H1 (cell line): ENCODE data around the gene MROH8. TPM values are rescaled to one million over a fixed set of nuclear protein-coding genes. Genes with fewer than 3 reads are reported as not detected.

ENCODE experiments used
- CTCF ChIA-PET: fragments of 300-600 bp; sonication (Branson Sonifier 250); formaldehyde crosslinking; loops from one replicate; lab custom pipeline; 2021; ENCODE audit not compliant: partially characterized antibody; lab: Charles Lee
- POLR2A ChIA-PET: fragments of 300-600 bp; sonication (Branson Sonifier 250); formaldehyde crosslinking; loops from one replicate; lab custom pipeline; 2021; ENCODE audit warnings: inconsistent platforms; ENCODE audit not compliant: partially characterized antibody; lab: Charles Lee
- DNase-seq, 2 experiments: peaks; one replicate each; pipeline versions ENCODE4 v3.0.0 to v3.0.0-alpha.2; 2010 to 2022; ENCODE audit warnings: low spot score in 2 of 2, low read depth in 1 of 2, mixed read lengths in 1 of 2
- FAIRE-seq: peaks from 2 replicates; lab custom pipeline; 2011; peaks lifted over from hg19 to GRCh38; lab: Jason Lieb, UNC
- H2AFZ ChIP-seq: 2 replicates; pipeline ENCODE4 v1.8.1; 2012; ENCODE audit warnings: low read length, inconsistent platforms
- H2AK5ac ChIP-seq: 2 replicates; pipeline ENCODE4 v1.6.1; 2013; ENCODE audit warnings: low read depth, low read length
- H2BK120ac ChIP-seq: replicated peaks from 2 replicates; pipeline ENCODE3; 2013; ENCODE audit warnings: low read depth, low read length, inconsistent platforms
- H2BK12ac ChIP-seq: 2 replicates; pipeline ENCODE4 v1.6.1; 2013; ENCODE audit warnings: low read depth, low read length
- H2BK15ac ChIP-seq: 2 replicates; pipeline ENCODE4 v1.6.1; 2013; ENCODE audit warnings: low read length
- H2BK20ac ChIP-seq: 2 replicates; pipeline ENCODE4 v1.6.1; 2013; ENCODE audit warnings: low read length
- H2BK5ac ChIP-seq: 2 replicates; pipeline ENCODE4 v1.6.1; 2013; ENCODE audit warnings: low read depth, low read length
- H3K14ac ChIP-seq: 2 replicates; pipeline ENCODE4 v1.6.1; 2013; ENCODE audit warnings: inconsistent platforms; ENCODE audit not compliant: insufficient read length
- H3K18ac ChIP-seq: 2 replicates; pipeline ENCODE4 v1.6.1; 2013; ENCODE audit warnings: low read length; ENCODE audit errors: extremely low read depth
- H3K23ac ChIP-seq: 2 replicates; pipeline ENCODE4 v1.6.1; 2013; ENCODE audit warnings: inconsistent platforms; ENCODE audit not compliant: insufficient read length
- H3K23me2 ChIP-seq: 2 replicates; pipeline ENCODE4 v1.6.1; 2013; ENCODE audit warnings: low read depth, low read length
- H3K27ac ChIP-seq: 2 replicates; pipeline ENCODE4 v1.6.1; 2011; ENCODE audit warnings: low read depth, low read length, inconsistent platforms
- H3K27me3 ChIP-seq, 4 experiments: replicated peaks in 1 of 4; 1 replicate in 1 of 4; 2 replicates in 3 of 4; pipeline versions ENCODE4 v1.6.1 to v1.8.1; 2011 to 2013; ENCODE audit warnings: low read length in 3 of 4, mild to moderate bottlenecking in 3 of 4, inconsistent platforms in 2 of 4, mixed read lengths in 2 of 4, moderate library complexity in 1 of 4; ENCODE audit not compliant: control insufficient read depth in 3 of 4, insufficient read depth in 3 of 4; ENCODE audit errors: extremely low read depth in 1 of 4
- H3K36me3 ChIP-seq, 4 experiments: 2 replicates each; pipeline versions ENCODE4 v1.6.1 to v1.8.1; 2011 to 2013; ENCODE audit warnings: mild to moderate bottlenecking in 4 of 4, low read length in 3 of 4, moderate library complexity in 2 of 4, control low read depth in 1 of 4, inconsistent platforms in 1 of 4; ENCODE audit not compliant: insufficient read depth in 4 of 4, control insufficient read depth in 2 of 4
- H3K4ac ChIP-seq: replicated peaks from 2 replicates; pipeline ENCODE3; 2013; ENCODE audit warnings: low read length, low read depth, mixed read lengths, inconsistent platforms; ENCODE audit not compliant: insufficient read length
- H3K4me1 ChIP-seq, 4 experiments: replicated peaks in 1 of 4; 1 replicate in 1 of 4; 2 replicates in 3 of 4; pipeline versions ENCODE4 v1.6.1 to v1.8.1; 2011 to 2013; ENCODE audit warnings: low read length in 3 of 4, inconsistent platforms in 2 of 4, mixed read lengths in 1 of 4; ENCODE audit not compliant: insufficient read depth in 4 of 4, control insufficient read depth in 3 of 4
- H3K4me2 ChIP-seq, 2 experiments: 2 replicates each; pipeline versions ENCODE4 v1.6.1 to v1.8.1; 2011 to 2013; ENCODE audit warnings: low read depth in 2 of 2, low read length in 2 of 2, control low read depth in 1 of 2, inconsistent platforms in 1 of 2, mild to moderate bottlenecking in 1 of 2; ENCODE audit not compliant: insufficient read depth in 1 of 2
- H3K4me3 ChIP-seq, 4 experiments: fragments of 200-600, 300-600 bp in 1 of 4; sonication (generic), shearing (Covaris generic), sonication (Bioruptor Twin) in 1 of 4; 2 replicates each; pipeline versions ENCODE4 v1.5.1 to v1.8.1; 2011 to 2016; ENCODE audit warnings: low read length in 4 of 4, low read depth in 3 of 4, control low read depth in 2 of 4, inconsistent platforms in 2 of 4, mild to moderate bottlenecking in 2 of 4, mixed read lengths in 1 of 4, moderate library complexity in 1 of 4; ENCODE audit not compliant: insufficient read depth in 2 of 4; ENCODE audit errors: extremely low read depth in 1 of 4
- H3K56ac ChIP-seq: replicated peaks from 2 replicates; pipeline ENCODE3; 2013; ENCODE audit warnings: low read depth, mild to moderate bottlenecking, mixed read lengths, low read length, inconsistent platforms; ENCODE audit not compliant: insufficient read length
- H3K79me1 ChIP-seq: 2 replicates; pipeline ENCODE4 v1.6.1; 2013; ENCODE audit warnings: low read depth, low read length, control low read depth
- H3K79me2 ChIP-seq, 2 experiments: 2 replicates each; pipeline versions ENCODE4 v1.6.1 to v1.8.1; 2012 to 2013; ENCODE audit warnings: low read length in 2 of 2, mild to moderate bottlenecking in 2 of 2, inconsistent platforms in 1 of 2; ENCODE audit not compliant: insufficient read depth in 2 of 2, control insufficient read depth in 1 of 2
- H3K9ac ChIP-seq, 4 experiments: replicated peaks in 1 of 4; 1 replicate in 1 of 4; 2 replicates in 3 of 4; pipeline versions ENCODE4 v1.6.1 to v1.8.1; 2011 to 2013; ENCODE audit warnings: low read depth in 3 of 4, low read length in 3 of 4, control low read depth in 2 of 4, mild to moderate bottlenecking in 2 of 4, moderate library complexity in 2 of 4, inconsistent platforms in 1 of 4; ENCODE audit errors: extremely low read depth in 1 of 4
- H3K9me3 ChIP-seq, 2 experiments: 2 replicates each; pipeline versions ENCODE4 v1.6.1 to v1.8.1; 2012 to 2013; ENCODE audit warnings: mild to moderate bottlenecking in 2 of 2, moderate library complexity in 2 of 2, control low read depth in 1 of 2, inconsistent platforms in 1 of 2, low read depth in 1 of 2, low read length in 1 of 2, mixed read lengths in 1 of 2; ENCODE audit not compliant: insufficient read depth in 2 of 2
- H4K20me1 ChIP-seq, 2 experiments: replicated peaks in 1 of 2; 2 replicates each; pipeline versions ENCODE3 to v1.8.1; 2011 to 2013; ENCODE audit warnings: inconsistent platforms in 2 of 2, low read length in 2 of 2, mild to moderate bottlenecking in 1 of 2; ENCODE audit not compliant: insufficient read depth in 2 of 2, control insufficient read depth in 1 of 2
- H4K5ac ChIP-seq: 2 replicates; pipeline ENCODE4 v1.6.1; 2013; ENCODE audit warnings: low read length, low read depth, mixed read lengths, inconsistent platforms; ENCODE audit not compliant: insufficient read length
- H4K8ac ChIP-seq: 2 replicates; pipeline ENCODE4 v1.8.0; 2013; ENCODE audit warnings: mild to moderate bottlenecking, moderate library complexity, low read length, inconsistent platforms; ENCODE audit not compliant: insufficient read depth; ENCODE audit errors: extremely low read depth
- H4K91ac ChIP-seq: replicated peaks from 2 replicates; pipeline ENCODE3; 2013; ENCODE audit warnings: low read length, mixed read lengths, inconsistent platforms; ENCODE audit not compliant: insufficient read length
- JUND ChIP-seq: IDR thresholded peaks from 2 replicates; pipeline ENCODE4 v1.6.1; 2011; ENCODE audit warnings: mild to moderate bottlenecking, improper control_type of control experiment, low read length
- SAP30 ChIP-seq: fragments of 300-600 bp; sonication (generic); IDR thresholded peaks from 2 replicates; pipeline ENCODE4 v1.7.1; 2012; ENCODE audit warnings: low read length, moderate library complexity, mild to moderate bottlenecking, inconsistent platforms; ENCODE audit not compliant: insufficient read depth, insufficient replicate concordance
- SIN3A ChIP-seq, 2 experiments: IDR thresholded peaks in 1 of 2; conservative IDR thresholded peaks in 1 of 2; 2 replicates each; pipeline ENCODE4 v1.6.1; 2011 to 2012; ENCODE audit warnings: low read length in 2 of 2, improper control_type of control experiment in 1 of 2, low read depth in 1 of 2, mild to moderate bottlenecking in 1 of 2
- WGBS, 2 experiments: shearing (Covaris generic) in 1 of 2; methylation state at CpG; one replicate each; pipeline versions ENCODE4 v1.1.6 to v1.1.7; 2013 to 2015; ENCODE audit warnings: low lambda C conversion rate in 2 of 2, mixed read lengths in 2 of 2, inconsistent platforms in 1 of 2, low coverage in 1 of 2, missing lambda C conversion rate in 1 of 2; ENCODE audit not compliant: insufficient replicate concordance in 2 of 2, insufficient coverage in 1 of 2, insufficient read length in 1 of 2; ENCODE audit errors: extremely low coverage in 1 of 2, missing lambda C conversion rate in 1 of 2; 5-methylcytosine and 5-hydroxymethylcytosine counted together
- polyA plus RNA-seq, 7 experiments: library from polyadenylated mRNA; depleted of rRNA in 3 of 7; stranded (reverse) in 5 of 7; unstranded in 2 of 7; fragments of >200 nt in 5 of 7; fragments of 200-250 nt in 2 of 7; gene quantifications; 1 replicate in 5 of 7; 2 replicates in 1 of 7; 4 replicates in 1 of 7; pipeline versions ENCODE4 v1.2.1 to v1.2.3, GENCODE V29; 2011 to 2013; ENCODE audit warnings: missing spikeins in 2 of 7, mixed read lengths in 2 of 7
- total RNA-seq: library from RNA; stranded (reverse); fragmentation: NEBNext Ultra II Directional; extraction: Animal tissue kit (Norgen Biotek cat#: 25700); gene quantifications from 2 replicates; pipeline ENCODE4 v1.2.1, GENCODE V29; 2021

Gene MROH8
- total and polyA plus RNA-seq, 2 of the 8 experiments (the other 6 are each of a cell fraction or from before 2014, with no cell fraction given) = 0.50 to 0.86 TPM

- Histone ChIP-seq H4K5ac (peak overlapping the region; percentile 91), H3K4me1 (peaks cover 0 to 8% (median 4%) of the 10 kb centered on the region in 4 experiments; a peak in 5 of 7 replicates), H4K20me1 (peaks cover 18 to 20% of the 10 kb centered on the region in 2 experiments), H3K18ac (no peak overlapping the region), H3K4ac (peak overlapping the region; percentile 69), H3K36me3 (peaks cover 8 to 19% (median 11%) of the 10 kb centered on the region in 4 experiments; a peak in 6 of 8 replicates), H3K79me2 (peaks cover 30 to 57% of the 10 kb centered on the region in 2 experiments), H3K9me3 (no peaks in the 10 kb centered on the region), H3K27ac (peak overlapping the region; percentile 98; the same call in 1 of the 2 replicates), H2BK120ac (no peak overlapping the region), H3K23ac (no peak overlapping the region), H3K56ac (peak overlapping the region; percentile 19), H2BK20ac (no peak overlapping the region), H3K4me3 (peak overlapping the region; percentile 80 to 97 (median 92)), H3K4me2 (peak overlapping the region; percentile 71 to 79), H4K91ac (peak overlapping the region; percentile 65), H3K79me1 (no peaks in the 10 kb centered on the region), H2BK15ac (no peak overlapping the region), H3K14ac (no peak overlapping the region), H3K23me2 (peaks cover 3% of the 10 kb centered on the region; the same call in 1 of the 2 replicates), H4K8ac (peak overlapping the region; percentile 92), H2AFZ (no peak overlapping the region), H3K9ac (peak overlapping the region; percentile 96 to 99 (median 98)), H2BK12ac (no peak overlapping the region), H2AK5ac (no peak overlapping the region), H2BK5ac (0 out of 2 replicates have a peak overlapping the region, but pooled peaks have one; percentile 98), H3K27me3 (no peaks in the 10 kb centered on the region)
- ChIA-PET CTCF (interaction anchor here (0.9 to 4.5 kb wide), 4 partner anchors 11 to 147 kb away, joined by 4 to 39 read pairs (median 16); no protein-coding TSS in a partner anchor), POLR2A (interaction anchor here (0.6 to 3.7 kb wide), 23 partner anchors 11 to 460 kb away, joined by 3 to 57 read pairs (median 4); partner anchors contain the start of gene RBL1)
- DNase-seq (no peak), FAIRE-seq (no peak)
- WGBS, 2 experiments = 16% methylated on average over 15 of the region's 15 CpGs; no CpG with 5 or more reads in 1 of the 2 experiments
- TF ChIP-seq JUND (no peak), SAP30 (peak; percentile 38), SIN3A (conservative IDR thresholded peaks at IDR 0.05 in 1 of 2, IDR thresholded peaks at IDR 0.05 in 1 of 2; ENCODE audit: low read depth in 1 of 2, low read length in 2 of 2) (peak in 1 of 2 experiments; percentile 62; a peak in 1 of 4 replicates)
These were observed 556 bp upstream of the MROH8 start for GRCh38 chr20:37179683-37180524.
